SK-N-MC (cell line): ENCODE data around the gene ISM1.

Source experiments
- EZH2 ChIP-seq: fragments of 200-600 bp; sonication (generic); IDR thresholded peaks from one replicate; pipeline ENCODE4 v1.6.1; 2017; ENCODE audit warnings: antibody characterized with exemption
- FOXP2 ChIP-seq: optimal IDR thresholded peaks from 2 replicates; pipeline ENCODE3; 2011; ENCODE audit warnings: mild to moderate bottlenecking, moderate library complexity; ENCODE audit not compliant: insufficient read depth; ENCODE audit errors: extremely low read length, control extremely low read depth
- POLR2AphosphoS5 ChIP-seq: IDR thresholded peaks from 2 replicates; pipeline ENCODE4 v1.6.1; 2012; ENCODE audit warnings: mild to moderate bottlenecking, low read depth, low read length, borderline replicate concordance

GRCh38 chr20:13261460-13262301, 40.6 kb downstream of the ISM1 start:
- TF ChIP-seq POLR2AphosphoS5 (no peak), EZH2 (no peak), FOXP2 (no peak)
